IMR-90 (cell line): ENCODE results near the gene ABCB9. TPM values are rescaled to one million over a fixed set of nuclear protein-coding genes. Genes with fewer than 3 reads are reported as not detected.

Source experiments
- ATAC-seq: fragments of 200-7000 bp; cut with Tn5 transposase; 2 replicates; pipeline ENCODE4 v1.9.1; 2020; ENCODE audit warnings: low read depth, mild to moderate bottlenecking, moderate library complexity
- BruUV-seq: library from RNA; stranded (reverse); fragments of 400-500 nt; replicated peaks from 2 replicates; lab custom pipeline; 2021; lab: Mats Ljungman, UMichigan
- CTCF ChIA-PET: fragments of 300-600 bp; formaldehyde crosslinking; extraction: SDS; loops from one replicate; lab custom pipeline; 2021; ENCODE audit warnings: antibody characterized with exemption; lab: Yijun Ruan, JAX
- POLR2A ChIA-PET: fragments of 300-600 bp; sonication (Branson Sonifier 250); formaldehyde crosslinking; loops from one replicate; lab custom pipeline; 2022; ENCODE audit warnings: antibody characterized with exemption; ENCODE audit not compliant: unreplicated experiment; lab: Charles Lee
- DNase-seq: peaks from one replicate; pipeline ENCODE4 v3.0.0; 2013
- H2AFZ ChIP-seq: replicated peaks from 2 replicates; pipeline ENCODE3; 2013; ENCODE audit warnings: low read length, mild to moderate bottlenecking; ENCODE audit not compliant: poor library complexity
- H2AK5ac ChIP-seq: 2 replicates; pipeline ENCODE4 v1.6.1; 2013; ENCODE audit warnings: low read depth, low read length, inconsistent platforms
- H2AK9ac ChIP-seq: replicated peaks from 2 replicates; pipeline ENCODE3; 2013; ENCODE audit warnings: mild to moderate bottlenecking, low read depth, low read length, moderate library complexity; ENCODE audit not compliant: poor library complexity
- H2BK120ac ChIP-seq: 2 replicates; pipeline ENCODE4 v1.6.1; 2013; ENCODE audit warnings: low read depth, low read length, inconsistent platforms
- H2BK15ac ChIP-seq: 3 replicates; pipeline ENCODE4 v1.6.1; 2013; ENCODE audit warnings: low read depth, low read length, inconsistent platforms
- H2BK20ac ChIP-seq: 2 replicates; pipeline ENCODE4 v1.6.1; 2013; ENCODE audit warnings: low read depth, mild to moderate bottlenecking, inconsistent platforms, low read length, moderate library complexity
- H2BK5ac ChIP-seq: 2 replicates; pipeline ENCODE4 v1.6.1; 2013; ENCODE audit warnings: mild to moderate bottlenecking, low read depth, low read length, inconsistent platforms; ENCODE audit not compliant: poor library complexity, severe bottlenecking
- H3K14ac ChIP-seq: replicated peaks from 2 replicates; pipeline ENCODE4 v1.6.1; 2013; ENCODE audit warnings: low read depth, low read length, inconsistent platforms
- H3K18ac ChIP-seq: 2 replicates; pipeline ENCODE4 v1.6.1; 2013; ENCODE audit warnings: low read depth, low read length, control low read depth
- H3K23ac ChIP-seq: 2 replicates; pipeline ENCODE4 v1.6.1; 2013; ENCODE audit warnings: low read depth, low read length, inconsistent platforms
- H3K27ac ChIP-seq: 2 replicates; pipeline ENCODE4 v1.5.1; 2013; ENCODE audit warnings: mild to moderate bottlenecking, control low read depth, low read length; ENCODE audit not compliant: insufficient read depth
- H3K27me3 ChIP-seq: 2 replicates; pipeline ENCODE4 v1.6.1; 2013; ENCODE audit warnings: low read length; ENCODE audit not compliant: control insufficient read depth, insufficient read depth
- H3K36me3 ChIP-seq: 2 replicates; pipeline ENCODE4 v1.6.1; 2013; ENCODE audit warnings: low read length, mixed read lengths; ENCODE audit not compliant: control insufficient read depth, insufficient read depth
- H3K4ac ChIP-seq: 2 replicates; pipeline ENCODE4 v1.6.1; 2013; ENCODE audit warnings: low read depth, low read length, inconsistent platforms
- H3K4me1 ChIP-seq: 2 replicates; pipeline ENCODE4 v1.6.1; 2013; ENCODE audit warnings: low read length, mixed read lengths; ENCODE audit not compliant: control insufficient read depth, insufficient read depth
- H3K4me2 ChIP-seq: 2 replicates; pipeline ENCODE4 v1.6.1; 2013; ENCODE audit warnings: low read depth, mild to moderate bottlenecking, control low read depth, low read length, moderate library complexity
- H3K4me3 ChIP-seq: 2 replicates; pipeline ENCODE4 v1.5.1; 2013; ENCODE audit warnings: low read depth, mild to moderate bottlenecking, control low read depth, low read length, moderate library complexity; ENCODE audit not compliant: insufficient read depth
- H3K56ac ChIP-seq: 2 replicates; pipeline ENCODE4 v1.6.1; 2013; ENCODE audit warnings: low read length, inconsistent platforms; ENCODE audit not compliant: insufficient read depth; ENCODE audit errors: extremely low read depth
- H3K79me1 ChIP-seq, 2 experiments: 2 replicates each; pipeline ENCODE4 v1.6.1; 2013; ENCODE audit warnings: low read length in 2 of 2, inconsistent platforms in 1 of 2, low read depth in 1 of 2
- H3K9ac ChIP-seq: 2 replicates; pipeline ENCODE4 v1.6.1; 2013; ENCODE audit warnings: low read depth, low read length, control low read depth
- H3K9me1 ChIP-seq: 2 replicates; pipeline ENCODE4 v1.6.1; 2013; ENCODE audit warnings: low read length, inconsistent platforms; ENCODE audit not compliant: insufficient read depth
- H3K9me3 ChIP-seq: 2 replicates; pipeline ENCODE4 v1.6.1; 2013; ENCODE audit warnings: low read length; ENCODE audit not compliant: control insufficient read depth, insufficient read depth
- H4K20me1 ChIP-seq: 2 replicates; pipeline ENCODE4 v1.6.1; 2013; ENCODE audit warnings: low read length, inconsistent platforms; ENCODE audit not compliant: insufficient read depth
- H4K5ac ChIP-seq: 2 replicates; pipeline ENCODE4 v1.6.1; 2013; ENCODE audit warnings: mild to moderate bottlenecking, low read depth, low read length, control low read depth
- H4K8ac ChIP-seq, 2 experiments: 2 replicates each; pipeline ENCODE4 v1.6.1; 2013; ENCODE audit warnings: low read depth in 2 of 2, low read length in 2 of 2, control low read depth in 1 of 2, inconsistent platforms in 1 of 2
- H4K91ac ChIP-seq: 2 replicates; pipeline ENCODE4 v1.6.1; 2013; ENCODE audit warnings: low read depth, low read length, inconsistent platforms; ENCODE audit not compliant: insufficient read depth
- BHLHE40 ChIP-seq: fragments of 150-350 bp; IDR thresholded peaks from 2 replicates; pipeline ENCODE4 v1.6.1; 2016; ENCODE audit warnings: mild to moderate bottlenecking, low read depth, low read length
- FOS ChIP-seq: fragments of 150-350 bp; IDR thresholded peaks from 2 replicates; pipeline ENCODE4 v1.6.1; 2016; ENCODE audit warnings: low read depth, low read length
- MAFK ChIP-seq: IDR thresholded peaks from 2 replicates; pipeline ENCODE4 v1.6.1; 2012; ENCODE audit warnings: low read depth, low read length, improper control_type of control experiment
- MAZ ChIP-seq: IDR thresholded peaks from 2 replicates; pipeline ENCODE4 v1.6.1; 2012; ENCODE audit warnings: low read depth, mild to moderate bottlenecking, low read length, improper control_type of control experiment, moderate library complexity, borderline replicate concordance
- NFE2L2 ChIP-seq: fragments of 150-350 bp; IDR thresholded peaks from 2 replicates; pipeline ENCODE4 v1.6.1; 2016; ENCODE audit warnings: low read depth, mild to moderate bottlenecking, low read length
- POLR2A ChIP-seq: IDR thresholded peaks from 2 replicates; pipeline ENCODE4 v1.6.1; 2012; ENCODE audit warnings: mild to moderate bottlenecking, low read depth, low read length
- RAD21 ChIP-seq: IDR thresholded peaks from 2 replicates; pipeline ENCODE4 v1.6.1; 2012; ENCODE audit warnings: low read length, improper control_type of control experiment
- RCOR1 ChIP-seq: IDR thresholded peaks from 2 replicates; pipeline ENCODE4 v1.6.1; 2012; ENCODE audit warnings: mild to moderate bottlenecking, low read length, improper control_type of control experiment; ENCODE audit not compliant: insufficient replicate concordance
- RFX5 ChIP-seq: IDR thresholded peaks from 2 replicates; pipeline ENCODE4 v1.8.0; 2012; ENCODE audit warnings: low read depth, mild to moderate bottlenecking, low read length, moderate library complexity
- WGBS, 2 experiments: methylation state at CpG; one replicate each; pipeline versions ENCODE4 v1.1.5 to v1.1.7; 2013; ENCODE audit warnings: missing lambda C conversion rate in 2 of 2; ENCODE audit not compliant: insufficient read length in 1 of 2; ENCODE audit errors: extremely low coverage in 2 of 2; 5-methylcytosine and 5-hydroxymethylcytosine counted together
- dilution Hi-C: fragments of 300-500 bp; cut with HindIII; formaldehyde crosslinking; loops from one replicate; pipeline ENCODE4 v1.14.3; 2018; ENCODE audit warnings: low sequenced_read_pairs; ENCODE audit not compliant: unreplicated experiment
- in situ Hi-C: fragments of 300-500 bp; cut with MboI; formaldehyde crosslinking; loops from 3 replicates; pipeline ENCODE4 v1.14.3; 2019; ENCODE audit warnings: low sequenced_read_pairs, inconsistent platforms, mixed read lengths
- intact Hi-C: fragments of 100-400 bp; cut with micrococcal nuclease; formaldehyde crosslinking; loops from 2 replicates; pipeline ENCODE4 v1.10.0; 2022
- polyA plus RNA-seq, 3 experiments: library from polyadenylated mRNA; depleted of rRNA; stranded (reverse); fragments of >200 nt; gene quantifications; 2 replicates each; pipeline ENCODE4 v1.2.3, GENCODE V29; 2012; ENCODE audit warnings: low replicate concordance in 1 of 3
- total RNA-seq: library from RNA; depleted of rRNA; stranded (reverse); fragments of >200 nt; gene quantifications from 2 replicates; pipeline ENCODE4 v1.2.3, GENCODE V29; 2012

Gene ABCB9
- total and polyA plus RNA-seq, 2 of the 4 experiments (the other 2 are of a cell fraction): 5.6 to 8.3 TPM

DNA sequence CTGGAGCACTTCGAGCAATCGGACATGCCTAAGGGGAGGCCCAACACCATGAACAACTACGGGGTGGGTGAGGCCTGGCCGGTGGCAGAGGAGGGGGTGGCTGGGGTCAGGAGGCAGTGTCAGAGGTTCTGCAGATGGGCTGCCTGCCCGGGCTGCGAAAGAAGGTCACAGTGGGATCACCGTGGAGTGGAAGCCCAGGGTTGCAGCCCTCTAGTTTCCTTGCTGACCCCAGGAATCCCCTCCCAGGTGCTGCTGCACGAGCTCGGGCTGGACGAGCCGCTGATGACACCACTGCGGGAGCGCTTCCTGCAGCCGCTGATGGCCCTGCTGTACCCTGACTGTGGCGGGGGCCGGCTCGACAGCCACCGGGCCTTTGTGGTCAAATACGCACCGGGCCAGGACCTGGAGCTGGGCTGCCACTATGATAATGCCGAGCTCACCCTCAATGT lies 12.3 kb upstream of the ABCB9 start:
- H3K4ac ChIP-seq: no peak overlapping the region
- H3K14ac ChIP-seq: no peak overlapping the region
- peak overlapping the region; percentile 99 for H2AK9ac ChIP-seq
- no peak overlapping the region for H3K23ac ChIP-seq
- no peaks in the 10 kb centered on the region for H3K27me3 ChIP-seq
- intact Hi-C loops: loop anchor here (10.0 kb wide), 1 partner anchor 406 kb away; the partner anchor contains the start of gene KMT5A
- H3K79me1 ChIP-seq: peaks cover 23 to 78% of the 10 kb centered on the region in 2 experiments
- no peak for ATAC-seq
- H3K36me3 ChIP-seq: peaks cover 19% of the 10 kb centered on the region
- ChIA-PET POLR2A (no interaction called here), CTCF (no interaction called here)
- H4K20me1 ChIP-seq: peaks cover 15% of the 10 kb centered on the region
- no peak overlapping the region for H4K8ac ChIP-seq
- no peak overlapping the region for H2BK120ac ChIP-seq
- WGBS, 2 experiments: 93% methylated on average over 4 of the region's 21 CpGs; no CpG with 5 or more reads in 1 of the 2 experiments
- H3K9ac ChIP-seq: no peak overlapping the region
- in situ Hi-C loops: no loop called here
- H2BK20ac ChIP-seq: no peak overlapping the region
- no TSS peak for BruUV-seq
- no peak overlapping the region for H3K27ac ChIP-seq
- H3K4me3 ChIP-seq: no peak overlapping the region
- no peak overlapping the region for H2BK5ac ChIP-seq
- H3K9me3 ChIP-seq: no peaks in the 10 kb centered on the region
- H3K4me2 ChIP-seq: no peak overlapping the region
- H3K56ac ChIP-seq: no peak overlapping the region
- H2AFZ ChIP-seq: no peak overlapping the region
- dilution Hi-C loops: loop anchor here (25.0 kb wide), 1 partner anchor 259 kb away; the partner anchor contains the start of genes MPHOSPH9 and MTRFR
- H2AK5ac ChIP-seq: no peak overlapping the region; the same call in 1 of the 2 replicates
- TF ChIP-seq FOS (no peak), POLR2A (no peak), RAD21 (no peak), NFE2L2 (no peak), BHLHE40 (no peak), MAFK (no peak), RFX5 (no peak), MAZ (no peak), RCOR1 (no peak)
- H3K9me1 ChIP-seq: peaks cover 18% of the 10 kb centered on the region; the same call in 1 of the 2 replicates
- H3K4me1 ChIP-seq: peaks cover 21% of the 10 kb centered on the region
- DNase-seq: no peak
- H4K5ac ChIP-seq: no peak overlapping the region
- H4K91ac ChIP-seq: no peak overlapping the region
- no peak overlapping the region for H2BK15ac ChIP-seq
- H3K18ac ChIP-seq: no peak overlapping the region
